ENCODE measurements around the gene EFEMP1. TPM values are rescaled to one million over a fixed set of nuclear protein-coding genes. Genes with fewer than 3 reads are reported as not detected.

EFEMP1 gene
- total and polyA plus RNA-seq, 4 donors, result 112 to 205 (median 159) TPM

- no peak for TF ChIP-seq CTCF (IDR thresholded peaks at IDR 0.05; ENCODE audit: control extremely low read depth, extremely low read depth)
- Histone ChIP-seq H3K4me1 (ENCODE audit: control insufficient read depth in 5 of 5, insufficient read depth in 5 of 5, low read length in 5 of 5) (peaks cover 0 to 10% (median 0%) of the 10 kb centered on the region in 5 donors), H3K9me3 (ENCODE audit: control insufficient read depth in 4 of 4, insufficient read depth in 3 of 4, low read length in 3 of 4) (no peaks in the 10 kb centered on the region), H3K9ac (ENCODE audit: insufficient read depth in 1 of 2, low read length in 2 of 2) (no peak overlapping the region), H3K27me3 (ENCODE audit: control insufficient read depth in 3 of 3, insufficient read depth in 3 of 3, low read length in 2 of 3) (no peaks in the 10 kb centered on the region), H3K27ac (ENCODE audit: low read depth in 1 of 2, low read length in 1 of 2) (no peak overlapping the region), H3K4me3 (no peak overlapping the region), H3K36me3 (ENCODE audit: control insufficient read depth in 4 of 4, insufficient read depth in 4 of 4, low read length in 4 of 4) (no peaks in the 10 kb centered on the region)
- DNase-seq, result no peak
- WGBS, 2 donors, result 21 to 28% methylated on average over 2 of the region's 2 CpGs
- ATAC-seq (ENCODE audit: insufficient read depth, low FRiP score), result no peak
Measured at GRCh38 chr2:55891671-55892094, 31.9 kb downstream of the EFEMP1 start.

GRCh38 chr2:55888936-55889335 lies 34.6 kb downstream of the EFEMP1 start:
- H3K9me3 ChIP-seq (ENCODE audit: control insufficient read depth in 4 of 4, insufficient read depth in 3 of 4, low read length in 3 of 4), result no peaks in the 10 kb centered on the region
- H3K27ac ChIP-seq (ENCODE audit: low read depth in 1 of 2, low read length in 1 of 2), result no peak overlapping the region
- DNase-seq, result no peak
- H3K36me3 ChIP-seq (ENCODE audit: control insufficient read depth in 4 of 4, insufficient read depth in 4 of 4, low read length in 4 of 4), result no peaks in the 10 kb centered on the region
- no peak for TF ChIP-seq CTCF (IDR thresholded peaks at IDR 0.05; ENCODE audit: control extremely low read depth, extremely low read depth)
- no peak overlapping the region for H3K4me3 ChIP-seq
- H3K4me1 ChIP-seq (ENCODE audit: control insufficient read depth in 5 of 5, insufficient read depth in 5 of 5, low read length in 5 of 5), result peaks cover 0 to 10% (median 0%) of the 10 kb centered on the region in 5 donors
- no peaks in the 10 kb centered on the region for H3K27me3 ChIP-seq (ENCODE audit: control insufficient read depth in 3 of 3, insufficient read depth in 3 of 3, low read length in 2 of 3)
- ATAC-seq (ENCODE audit: insufficient read depth, low FRiP score), result no peak
- no peak overlapping the region for H3K9ac ChIP-seq (ENCODE audit: insufficient read depth in 1 of 2, low read length in 2 of 2)
- 83 to 84% methylated on average over 3 of the region's 3 CpGs for WGBS, 2 donors

GRCh38 chr2:55887901-55888624 lies 35.5 kb downstream of the EFEMP1 start:
- no peaks in the 10 kb centered on the region for H3K27me3 ChIP-seq (ENCODE audit: control insufficient read depth in 3 of 3, insufficient read depth in 3 of 3, low read length in 2 of 3)
- H3K4me1 ChIP-seq (ENCODE audit: control insufficient read depth in 5 of 5, insufficient read depth in 5 of 5, low read length in 5 of 5), result peaks cover 0 to 10% (median 0%) of the 10 kb centered on the region in 5 donors
- no peak for TF ChIP-seq CTCF (IDR thresholded peaks at IDR 0.05; ENCODE audit: control extremely low read depth, extremely low read depth)
- peak overlapping the region; percentile 40 to 45 for H3K27ac ChIP-seq (ENCODE audit: low read depth in 1 of 2, low read length in 1 of 2)
- H3K4me3 ChIP-seq, result no peak overlapping the region
- ATAC-seq (ENCODE audit: insufficient read depth, low FRiP score), result no peak
- 82% methylated on average over 7 of the region's 7 CpGs for WGBS, 2 donors
- no peaks in the 10 kb centered on the region for H3K36me3 ChIP-seq (ENCODE audit: control insufficient read depth in 4 of 4, insufficient read depth in 4 of 4, low read length in 4 of 4)
- no peaks in the 10 kb centered on the region for H3K9me3 ChIP-seq (ENCODE audit: control insufficient read depth in 4 of 4, insufficient read depth in 3 of 4, low read length in 3 of 4)
- no peak overlapping the region for H3K9ac ChIP-seq (ENCODE audit: insufficient read depth in 1 of 2, low read length in 2 of 2)
- no peak for DNase-seq

Data from lung (tissue), 12 donors.